ENCODE results near the gene CYP3A7.

- TF ChIP-seq REST (IDR thresholded peaks at IDR 0.05; ENCODE audit: insufficient read depth in 1 of 2, low read depth in 2 of 2, low read length in 1 of 2) (no peak), CTCF (IDR thresholded peaks at IDR 0.05) (no peak), POLR2AphosphoS5 (IDR thresholded peaks at IDR 0.05; ENCODE audit: low read depth, low read length) (no peak), SIN3A (IDR thresholded peaks at IDR 0.05; ENCODE audit: borderline replicate concordance, insufficient read depth, low read depth, low read length) (no peak)
These were observed 20.1 kb upstream of the CYP3A7 start for GRCh38 chr7:99755085-99755484.

Measured in Panc1 (cell line).